B cell (primary cell): ENCODE results near the gene SLC6A5. TPM values are rescaled to one million over a fixed set of nuclear protein-coding genes. Genes with fewer than 3 reads are reported as not detected.

Source experiments
- ATAC-seq: fragments of 200-7000 bp; cut with Tn5 transposase; one replicate; pipeline ENCODE4 v1.10.0; 2021; ENCODE audit warnings: low read depth, mild to moderate bottlenecking, moderate number of reproducible peaks, moderate library complexity
- CTCF ChIA-PET: fragments of 350-600 bp; sonication (Branson Sonifier 250); formaldehyde crosslinking; loops from one replicate; lab custom pipeline; 2021; ENCODE audit warnings: antibody characterized with exemption, inconsistent platforms; lab: Charles Lee
- POLR2A ChIA-PET: fragments of 350-600 bp; sonication (Branson Sonifier 250); formaldehyde crosslinking; loops from one replicate; lab custom pipeline; 2021; ENCODE audit warnings: antibody characterized with exemption; lab: Charles Lee
- DNase-seq: peaks from one replicate; pipeline ENCODE4 v3.0.0; 2013
- H2AFZ ChIP-seq: 2 replicates; pipeline ENCODE4 v1.6.1; 2012; ENCODE audit warnings: mild to moderate bottlenecking, low read depth, low read length; ENCODE audit not compliant: insufficient read depth, poor library complexity, severe bottlenecking
- H3K27ac ChIP-seq, 2 donors: 1 replicate in 1 of 2; 2 replicates in 1 of 2; pipeline ENCODE4 v1.5.1; 2012 to 2013; ENCODE audit warnings: low read length in 2 of 2, mild to moderate bottlenecking in 2 of 2, moderate library complexity in 1 of 2
- H3K27me3 ChIP-seq, 4 experiments: fragments of 200-600 bp in 1 of 4; sonication (generic) in 1 of 4; replicated peaks in 1 of 4; 1 replicate in 2 of 4; 2 replicates in 2 of 4; pipeline versions ENCODE4 v1.6.1 to v1.7.0; 2013 to 2016; ENCODE audit warnings: low read length in 3 of 4, mild to moderate bottlenecking in 2 of 4, mixed read lengths in 1 of 4, moderate library complexity in 1 of 4; ENCODE audit not compliant: insufficient read depth in 4 of 4, control insufficient read depth in 3 of 4; ENCODE audit errors: control extremely low read depth in 1 of 4
- H3K36me3 ChIP-seq, 2 experiments: replicated peaks in 1 of 2; 1 replicate in 1 of 2; 2 replicates in 1 of 2; pipeline versions ENCODE4 v1.6.1 to v1.7.1; 2013; ENCODE audit warnings: low read length in 1 of 2; ENCODE audit not compliant: insufficient read depth in 2 of 2, control insufficient read depth in 1 of 2; ENCODE audit errors: control extremely low read depth in 1 of 2, extremely low read depth in 1 of 2
- H3K4me1 ChIP-seq, 2 donors: fragments of 200-600 bp in 1 of 2; sonication (generic) in 1 of 2; 1 replicate in 1 of 2; 2 replicates in 1 of 2; pipeline versions ENCODE4 v1.5.1 to v1.6.1; 2013 to 2017; ENCODE audit warnings: low read length in 2 of 2; ENCODE audit not compliant: control insufficient read depth in 2 of 2, insufficient read depth in 2 of 2
- H3K4me2 ChIP-seq: replicated peaks from 2 replicates; pipeline ENCODE3; 2012; ENCODE audit warnings: mild to moderate bottlenecking, low read depth, low read length; ENCODE audit not compliant: poor library complexity, severe bottlenecking
- H3K4me3 ChIP-seq, 5 experiments: fragments of 200-600 bp in 1 of 5; sonication (generic) in 1 of 5; 1 replicate in 3 of 5; 2 replicates in 2 of 5; pipeline versions ENCODE4 v1.5.1 to v1.7.0; 2011 to 2016; ENCODE audit warnings: low read length in 4 of 5, mild to moderate bottlenecking in 4 of 5, low read depth in 2 of 5, control low read depth in 1 of 5, moderate library complexity in 1 of 5; ENCODE audit not compliant: insufficient read depth in 1 of 5; ENCODE audit errors: control extremely low read depth in 1 of 5, extremely low read depth in 1 of 5
- H3K79me2 ChIP-seq: fragments of 200-600 bp; sonication (generic); one replicate; pipeline ENCODE4 v1.6.0; 2016; ENCODE audit warnings: low read length; ENCODE audit not compliant: control insufficient read depth, insufficient read depth
- H3K9ac ChIP-seq: fragments of 200-600 bp; sonication (generic); 2 replicates; pipeline ENCODE4 v1.6.1; 2017; ENCODE audit warnings: mild to moderate bottlenecking, low read length, moderate library complexity
- H3K9me3 ChIP-seq, 3 donors: one replicate each; pipeline versions ENCODE4 v1.6.1 to v1.7.1; 2013; ENCODE audit warnings: low read length in 2 of 3; ENCODE audit not compliant: control insufficient read depth in 2 of 3, insufficient read depth in 1 of 3; ENCODE audit errors: control extremely low read depth in 1 of 3
- H4K20me1 ChIP-seq: 2 replicates; pipeline ENCODE4 v1.6.0; 2012; ENCODE audit warnings: mild to moderate bottlenecking, low read length; ENCODE audit not compliant: insufficient read depth, control insufficient read depth, poor library complexity, severe bottlenecking
- H3K27ac Mint-ChIP-seq: one replicate; pipeline ENCODE4 v1.8.0; 2021; ENCODE audit warnings: mixed read lengths
- H3K27me3 Mint-ChIP-seq: one replicate; pipeline ENCODE4 v1.8.0; 2021; ENCODE audit warnings: mixed read lengths
- H3K4me1 Mint-ChIP-seq: one replicate; pipeline ENCODE4 v1.8.0; 2021; ENCODE audit warnings: mixed read lengths
- H3K4me3 Mint-ChIP-seq: one replicate; pipeline ENCODE4 v1.8.0; 2021; ENCODE audit warnings: mixed read lengths
- H3K9me3 Mint-ChIP-seq: one replicate; pipeline ENCODE4 v1.8.0; 2022; ENCODE audit warnings: mixed read lengths; ENCODE audit not compliant: insufficient read depth
- EZH2 ChIP-seq: IDR thresholded peaks from 2 replicates; pipeline ENCODE4 v1.6.1; 2012; ENCODE audit warnings: borderline replicate concordance, low read depth, mild to moderate bottlenecking, moderate library complexity, low read length; ENCODE audit not compliant: insufficient read depth, poor library complexity, severe bottlenecking
- WGBS: methylation state at CpG from one replicate; pipeline ENCODE4 v1.1.5; 2013; ENCODE audit warnings: missing lambda C conversion rate; ENCODE audit not compliant: insufficient coverage; 5-methylcytosine and 5-hydroxymethylcytosine counted together
- intact Hi-C: fragments of 100-400 bp; cut with micrococcal nuclease; formaldehyde crosslinking; loops from one replicate; pipeline ENCODE4 v1.10.0; 2022
- polyA plus RNA-seq: library from polyadenylated mRNA; depleted of rRNA; stranded (reverse); fragments of >200 nt; gene quantifications from 2 replicates; pipeline ENCODE4 v1.2.3, GENCODE V29; 2012
- total RNA-seq, 2 donors: library from RNA; stranded (reverse); fragments of 120-200 nt in 1 of 2; gene quantifications; 1 replicate in 1 of 2; 2 replicates in 1 of 2; pipeline versions ENCODE4 v1.2.3 to v1.2.4, GENCODE V29; 2013 to 2022
- TF ChIP-seq, protein P1 (sequence below): fragments of 200-600 bp; IDR thresholded peaks from one replicate; pipeline ENCODE4 v1.8.0; 2022; ENCODE audit warnings: antibody characterized with exemption, mild to moderate bottlenecking

Gene SLC6A5
- total and polyA plus RNA-seq, 2 donors (not counting 1 experiment from before 2014, with no cell fraction given): not detected

DNA sequence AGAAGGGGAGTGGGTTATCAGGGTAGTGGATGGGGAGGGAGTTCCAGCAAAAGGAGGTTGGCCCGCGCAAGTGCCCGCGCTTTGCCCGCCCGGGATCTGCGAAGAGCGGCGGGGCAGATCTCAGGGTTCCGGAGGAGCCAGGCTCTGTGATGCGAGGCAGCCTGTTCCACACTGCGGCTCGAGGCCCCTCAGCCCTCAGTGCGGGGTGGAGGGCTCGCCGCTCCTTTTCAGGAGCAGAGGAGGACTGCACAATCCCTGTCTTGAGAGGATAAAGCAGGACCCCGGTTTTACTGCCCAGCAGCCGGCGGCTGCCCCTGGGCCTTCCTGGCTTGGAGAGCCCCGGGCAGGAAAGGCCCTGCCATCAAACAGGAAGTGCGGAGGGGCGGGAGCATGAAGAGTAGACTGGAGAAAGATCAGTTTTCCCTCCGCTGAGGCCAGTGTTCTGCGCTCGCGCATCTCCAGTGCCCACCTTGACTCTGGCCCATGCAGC, 6.2 kb downstream of the SLC6A5 start:
- H3K4me3 Mint-ChIP-seq: no peak overlapping the region
- H3K4me3 ChIP-seq: no peak overlapping the region
- H3K4me2 ChIP-seq: no peak overlapping the region
- no peak for DNase-seq
- H3K9ac ChIP-seq: no peak overlapping the region
- POLR2A ChIA-PET: no interaction called here
- intact Hi-C loops: no loop called here
- ATAC-seq: no peak
- no peak overlapping the region for H3K27ac Mint-ChIP-seq
- CTCF ChIA-PET: no interaction called here
- no peak for TF ChIP-seq EZH2
- TF ChIP-seq, protein P1, sequence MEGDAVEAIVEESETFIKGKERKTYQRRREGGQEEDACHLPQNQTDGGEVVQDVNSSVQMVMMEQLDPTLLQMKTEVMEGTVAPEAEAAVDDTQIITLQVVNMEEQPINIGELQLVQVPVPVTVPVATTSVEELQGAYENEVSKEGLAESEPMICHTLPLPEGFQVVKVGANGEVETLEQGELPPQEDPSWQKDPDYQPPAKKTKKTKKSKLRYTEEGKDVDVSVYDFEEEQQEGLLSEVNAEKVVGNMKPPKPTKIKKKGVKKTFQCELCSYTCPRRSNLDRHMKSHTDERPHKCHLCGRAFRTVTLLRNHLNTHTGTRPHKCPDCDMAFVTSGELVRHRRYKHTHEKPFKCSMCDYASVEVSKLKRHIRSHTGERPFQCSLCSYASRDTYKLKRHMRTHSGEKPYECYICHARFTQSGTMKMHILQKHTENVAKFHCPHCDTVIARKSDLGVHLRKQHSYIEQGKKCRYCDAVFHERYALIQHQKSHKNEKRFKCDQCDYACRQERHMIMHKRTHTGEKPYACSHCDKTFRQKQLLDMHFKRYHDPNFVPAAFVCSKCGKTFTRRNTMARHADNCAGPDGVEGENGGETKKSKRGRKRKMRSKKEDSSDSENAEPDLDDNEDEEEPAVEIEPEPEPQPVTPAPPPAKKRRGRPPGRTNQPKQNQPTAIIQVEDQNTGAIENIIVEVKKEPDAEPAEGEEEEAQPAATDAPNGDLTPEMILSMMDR: no peak
- H2AFZ ChIP-seq: no peak overlapping the region
- H3K79me2 ChIP-seq: no peaks in the 10 kb centered on the region
- H3K27me3 Mint-ChIP-seq: peaks cover 77% of the 10 kb centered on the region
- H3K27me3 ChIP-seq: peaks cover 0 to 81% (median 41%) of the 10 kb centered on the region in 4 experiments
- H3K9me3 Mint-ChIP-seq: no peaks in the 10 kb centered on the region
- H3K4me1 ChIP-seq: peaks cover 5 to 6% of the 10 kb centered on the region in 2 donors
- H4K20me1 ChIP-seq: no peaks in the 10 kb centered on the region
- peaks cover 6% of the 10 kb centered on the region for H3K4me1 Mint-ChIP-seq
- H3K36me3 ChIP-seq: no peaks in the 10 kb centered on the region
- no peak overlapping the region for H3K27ac ChIP-seq
- peaks cover 0 to 18% (median 0%) of the 10 kb centered on the region in 3 donors for H3K9me3 ChIP-seq
- 16% methylated on average over 26 of the region's 26 CpGs for WGBS

DNA sequence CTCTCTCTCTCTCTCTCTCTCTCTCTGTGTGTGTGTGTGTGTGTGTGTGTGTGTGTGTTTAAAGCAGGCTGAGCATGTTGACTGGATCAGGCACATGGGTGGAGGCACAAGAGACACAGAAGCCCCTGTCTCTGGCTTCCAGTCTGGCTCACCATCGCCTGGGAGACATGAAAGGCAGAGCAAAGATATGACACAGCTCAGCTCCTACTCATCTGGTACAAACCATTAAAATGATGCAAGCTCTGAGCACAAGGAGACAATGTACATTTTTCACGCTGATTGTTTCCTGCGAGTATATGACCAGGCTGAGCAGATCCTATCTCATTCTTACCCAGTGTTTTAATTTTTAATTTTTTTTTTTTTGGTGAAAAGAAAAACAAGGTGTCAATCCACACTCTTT, 9.5 kb downstream of the SLC6A5 start:
- Histone ChIP-seq H3K4me2 (no peak overlapping the region), H4K20me1 (no peaks in the 10 kb centered on the region), H3K27me3 (peaks cover 0 to 60% (median 24%) of the 10 kb centered on the region in 4 experiments), H3K9ac (no peak overlapping the region), H3K9me3 (peaks cover 0 to 11% (median 0%) of the 10 kb centered on the region in 3 donors), H3K27ac (no peak overlapping the region), H2AFZ (no peak overlapping the region), H3K79me2 (no peaks in the 10 kb centered on the region), H3K4me3 (no peak overlapping the region), H3K36me3 (no peaks in the 10 kb centered on the region), H3K4me1 (peaks cover 5 to 6% of the 10 kb centered on the region in 2 donors)
- DNase-seq (no peak), ATAC-seq (no peak)
- TF ChIP-seq EZH2: no peak
- TF ChIP-seq, protein P1: no peak
- intact Hi-C loops: no loop called here
- Mint-ChIP-seq H3K27ac (no peak overlapping the region), H3K4me1 (peaks cover 6% of the 10 kb centered on the region), H3K4me3 (no peak overlapping the region), H3K9me3 (no peaks in the 10 kb centered on the region), H3K27me3 (peaks cover 68% of the 10 kb centered on the region)
- 100% methylated on average over 1 of the region's 3 CpGs for WGBS
- CTCF ChIA-PET: interaction anchor here (0.7 to 1.9 kb wide), 3 partner anchors 21 to 668 kb away, joined by 3 to 11 read pairs (median 4); no protein-coding TSS in a partner anchor
- POLR2A ChIA-PET: no interaction called here
